Uterus (tissue), 2 donors: Measurements from ENCODE around the gene CCDC85A.

Experiments
- POLR2A ChIP-seq, 2 donors: fragments of 450-650 bp; IDR thresholded peaks; one replicate each; pipeline ENCODE4 v1.6.1; 2016; ENCODE audit warnings: antibody characterized with exemption in 2 of 2, mild to moderate bottlenecking in 1 of 2, moderate library complexity in 1 of 2
- TF ChIP-seq, protein P1 (sequence below), 4 experiments: fragments of 200-600 bp in 2 of 4; fragments of 450-650 bp in 2 of 4; sonication (generic) in 2 of 4; IDR thresholded peaks; one replicate each; pipeline ENCODE4 v1.5.1; 2016 to 2019; ENCODE audit warnings: antibody characterized with exemption in 4 of 4, mild to moderate bottlenecking in 2 of 4, moderate library complexity in 1 of 4

DNA sequence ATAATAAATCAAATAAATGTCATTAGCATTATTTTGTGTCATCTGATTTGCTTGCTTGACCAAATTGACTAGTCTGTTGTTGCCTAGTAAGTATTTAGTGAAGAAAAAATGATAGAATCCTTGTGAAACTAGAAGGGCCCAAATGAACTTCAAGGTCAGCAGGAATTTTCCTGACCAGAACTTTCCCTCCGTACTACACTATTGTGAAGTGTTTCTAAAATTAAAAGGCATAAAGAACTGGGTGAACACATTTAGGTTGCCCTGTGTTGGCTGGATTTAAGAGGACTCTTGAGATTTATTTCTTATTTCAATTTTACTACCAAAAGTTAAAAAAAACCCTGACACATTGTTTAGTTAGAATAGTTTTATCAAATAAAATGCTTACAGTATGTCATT, 142.6 kb downstream of the CCDC85A start:
- TF ChIP-seq, protein P1, sequence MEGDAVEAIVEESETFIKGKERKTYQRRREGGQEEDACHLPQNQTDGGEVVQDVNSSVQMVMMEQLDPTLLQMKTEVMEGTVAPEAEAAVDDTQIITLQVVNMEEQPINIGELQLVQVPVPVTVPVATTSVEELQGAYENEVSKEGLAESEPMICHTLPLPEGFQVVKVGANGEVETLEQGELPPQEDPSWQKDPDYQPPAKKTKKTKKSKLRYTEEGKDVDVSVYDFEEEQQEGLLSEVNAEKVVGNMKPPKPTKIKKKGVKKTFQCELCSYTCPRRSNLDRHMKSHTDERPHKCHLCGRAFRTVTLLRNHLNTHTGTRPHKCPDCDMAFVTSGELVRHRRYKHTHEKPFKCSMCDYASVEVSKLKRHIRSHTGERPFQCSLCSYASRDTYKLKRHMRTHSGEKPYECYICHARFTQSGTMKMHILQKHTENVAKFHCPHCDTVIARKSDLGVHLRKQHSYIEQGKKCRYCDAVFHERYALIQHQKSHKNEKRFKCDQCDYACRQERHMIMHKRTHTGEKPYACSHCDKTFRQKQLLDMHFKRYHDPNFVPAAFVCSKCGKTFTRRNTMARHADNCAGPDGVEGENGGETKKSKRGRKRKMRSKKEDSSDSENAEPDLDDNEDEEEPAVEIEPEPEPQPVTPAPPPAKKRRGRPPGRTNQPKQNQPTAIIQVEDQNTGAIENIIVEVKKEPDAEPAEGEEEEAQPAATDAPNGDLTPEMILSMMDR (IDR thresholded peaks at IDR 0.05): no peak
- TF ChIP-seq POLR2A (IDR thresholded peaks at IDR 0.05): no peak
